OCI-LY7 (cell line): ENCODE measurements around the gene BRCA1. TPM values are rescaled to one million over a fixed set of nuclear protein-coding genes. Genes with fewer than 3 reads are reported as not detected.
"Not testable (repeated sequence)": the region's sequence is repeated elsewhere in the genome, so short reads cannot be mapped to it uniquely, and the experiment has no call there.

Experiments used
- BruUV-seq: library from RNA; stranded (reverse); fragments of 400-500 nt; replicated peaks from 2 replicates; lab custom pipeline; 2021; lab: Mats Ljungman, UMichigan
- CTCF ChIA-PET: fragments of 300-600 bp; sonication (Branson Sonifier 250); formaldehyde crosslinking; loops from one replicate; lab custom pipeline; 2022; ENCODE audit warnings: antibody characterized with exemption; ENCODE audit not compliant: unreplicated experiment; lab: Charles Lee
- POLR2A ChIA-PET: fragments of 300-600 bp; sonication (Branson Sonifier 250); formaldehyde crosslinking; loops from one replicate; lab custom pipeline; 2022; ENCODE audit warnings: antibody characterized with exemption; lab: Charles Lee
- DNase-seq: peaks from one replicate; pipeline ENCODE4 v3.0.0-alpha.2; 2015; ENCODE audit warnings: low spot score
- H2AFZ ChIP-seq: fragments of 200-600 bp; sonication (generic), shearing (Covaris generic); 2 replicates; pipeline ENCODE4 v1.6.1; 2014; ENCODE audit warnings: mild to moderate bottlenecking, antibody characterized with exemption, low read length, moderate library complexity
- H3K27ac ChIP-seq: fragments of 200-600 bp; sonication (generic); 2 replicates; pipeline ENCODE4 v1.5.1; 2014; ENCODE audit warnings: mixed run types, low read depth, mild to moderate bottlenecking, moderate library complexity, low read length, inconsistent platforms; ENCODE audit not compliant: poor library complexity, severe bottlenecking
- H3K36me3 ChIP-seq: fragments of 200-600 bp; sonication (generic); 2 replicates; pipeline ENCODE4 v1.6.1; 2014; ENCODE audit warnings: mild to moderate bottlenecking, antibody characterized with exemption, low read length, moderate library complexity, mixed read lengths; ENCODE audit not compliant: insufficient read depth
- H3K4me1 ChIP-seq: fragments of 200-600 bp; sonication (generic); 2 replicates; pipeline ENCODE4 v1.5.1; 2014; ENCODE audit warnings: mild to moderate bottlenecking, low read length; ENCODE audit not compliant: insufficient read depth, poor library complexity, severe bottlenecking
- H3K4me2 ChIP-seq: fragments of 200-600 bp; sonication (generic); 2 replicates; pipeline ENCODE4 v1.6.1; 2014; ENCODE audit warnings: mild to moderate bottlenecking, low read length
- H3K4me3 ChIP-seq: fragments of 200-600 bp; sonication (generic); 2 replicates; pipeline ENCODE4 v1.5.1; 2014; ENCODE audit warnings: mild to moderate bottlenecking, low read depth, low read length; ENCODE audit not compliant: poor library complexity, severe bottlenecking
- H3K79me2 ChIP-seq: fragments of 200-600 bp; sonication (generic); 2 replicates; pipeline ENCODE4 v1.6.1; 2016; ENCODE audit warnings: low read depth, mild to moderate bottlenecking, low read length, moderate library complexity, mixed read lengths; ENCODE audit not compliant: insufficient read depth
- H3K9me2 ChIP-seq: fragments of 200-600 bp; sonication (generic); 2 replicates; pipeline ENCODE4 v1.6.1; 2016; ENCODE audit warnings: mild to moderate bottlenecking, low read length, mixed read lengths; ENCODE audit not compliant: insufficient read depth
- H3K9me3 ChIP-seq: fragments of 200-600 bp; sonication (generic); 2 replicates; pipeline ENCODE4 v1.6.1; 2014; ENCODE audit warnings: mild to moderate bottlenecking, mixed run types, low read length, mixed read lengths
- H4K20me1 ChIP-seq: fragments of 200-600 bp; sonication (generic); 2 replicates; pipeline ENCODE4 v1.6.1; 2014; ENCODE audit warnings: mild to moderate bottlenecking, antibody characterized with exemption, low read length, moderate library complexity, mixed read lengths; ENCODE audit not compliant: insufficient read depth
- EZH2phosphoT487 ChIP-seq: fragments of 200-600 bp; sonication (generic); IDR thresholded peaks from 2 replicates; pipeline ENCODE4 v1.6.1; 2018; ENCODE audit warnings: low read depth, borderline replicate concordance, mild to moderate bottlenecking, mixed run types, antibody characterized with exemption, low read length, moderate library complexity, mixed read lengths
- intact Hi-C: fragments of 100-400 bp; cut with micrococcal nuclease; formaldehyde crosslinking; loops from one replicate; pipeline ENCODE4 v1.10.0; 2022; ENCODE audit not compliant: unreplicated experiment
- total RNA-seq, 2 experiments: library from RNA; depleted of rRNA in 1 of 2; stranded (reverse); fragments of >200 nt in 1 of 2; shearing (Covaris generic) in 1 of 2; gene quantifications; 2 replicates each; pipeline ENCODE4 v1.2.3, GENCODE V29; 2014 to 2022
- TF ChIP-seq, protein P1 (sequence below): fragments of 200-600 bp; sonication (generic); conservative IDR thresholded peaks from 2 replicates; pipeline ENCODE4 v1.5.1; 2014; ENCODE audit warnings: mild to moderate bottlenecking, antibody characterized with exemption, low read length, moderate library complexity, mixed read lengths

BRCA1 gene
- total RNA-seq, 2 experiments from 2014 or later, result 112 to 135 TPM

DNA sequence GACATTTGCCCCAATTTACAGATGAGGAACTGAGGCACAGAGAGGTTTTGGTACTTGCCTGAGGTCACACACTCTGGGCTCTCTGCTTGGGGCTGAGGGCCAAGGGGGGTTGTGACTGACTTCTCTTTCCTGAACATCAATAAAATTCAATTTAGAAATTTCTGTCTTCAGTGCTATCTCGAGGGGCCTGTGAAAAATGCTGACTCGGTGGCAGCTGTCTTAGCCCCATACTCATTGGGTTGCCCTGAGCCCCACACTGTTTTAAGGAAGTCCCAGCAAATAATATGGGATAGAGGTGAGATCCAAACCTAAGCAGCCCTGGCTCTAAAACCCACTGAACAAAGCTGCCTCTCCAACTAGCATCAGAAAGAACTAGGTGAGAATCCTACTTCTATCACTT is 7.0 kb upstream of the BRCA1 start:
- intact Hi-C loops, result no loop called here
- TF ChIP-seq, protein P1, sequence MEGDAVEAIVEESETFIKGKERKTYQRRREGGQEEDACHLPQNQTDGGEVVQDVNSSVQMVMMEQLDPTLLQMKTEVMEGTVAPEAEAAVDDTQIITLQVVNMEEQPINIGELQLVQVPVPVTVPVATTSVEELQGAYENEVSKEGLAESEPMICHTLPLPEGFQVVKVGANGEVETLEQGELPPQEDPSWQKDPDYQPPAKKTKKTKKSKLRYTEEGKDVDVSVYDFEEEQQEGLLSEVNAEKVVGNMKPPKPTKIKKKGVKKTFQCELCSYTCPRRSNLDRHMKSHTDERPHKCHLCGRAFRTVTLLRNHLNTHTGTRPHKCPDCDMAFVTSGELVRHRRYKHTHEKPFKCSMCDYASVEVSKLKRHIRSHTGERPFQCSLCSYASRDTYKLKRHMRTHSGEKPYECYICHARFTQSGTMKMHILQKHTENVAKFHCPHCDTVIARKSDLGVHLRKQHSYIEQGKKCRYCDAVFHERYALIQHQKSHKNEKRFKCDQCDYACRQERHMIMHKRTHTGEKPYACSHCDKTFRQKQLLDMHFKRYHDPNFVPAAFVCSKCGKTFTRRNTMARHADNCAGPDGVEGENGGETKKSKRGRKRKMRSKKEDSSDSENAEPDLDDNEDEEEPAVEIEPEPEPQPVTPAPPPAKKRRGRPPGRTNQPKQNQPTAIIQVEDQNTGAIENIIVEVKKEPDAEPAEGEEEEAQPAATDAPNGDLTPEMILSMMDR, result no peak
- TF ChIP-seq EZH2phosphoT487, result no peak
- H2AFZ ChIP-seq, result no peak overlapping the region
- no TSS peak for BruUV-seq
- DNase-seq, result no peak
- ChIA-PET POLR2A (interaction anchor here (0.7 kb wide), 1 partner anchor 121 kb away, joined by 3 read pairs; no protein-coding TSS in a partner anchor), CTCF (no interaction called here)
- H3K36me3 ChIP-seq, result peaks cover 62% of the 10 kb centered on the region
- H3K27ac ChIP-seq, result peak overlapping the region; percentile 0
- no peaks in the 10 kb centered on the region for H3K9me3 ChIP-seq
- H3K4me2 ChIP-seq, result no peak overlapping the region
- H3K4me3 ChIP-seq, result no peak overlapping the region
- no peaks in the 10 kb centered on the region for H3K9me2 ChIP-seq
- H3K4me1 ChIP-seq, result peaks cover 79% of the 10 kb centered on the region
- H4K20me1 ChIP-seq, result no peaks in the 10 kb centered on the region
- peaks cover 43% of the 10 kb centered on the region; the same call in 1 of the 2 replicates for H3K79me2 ChIP-seq

DNA sequence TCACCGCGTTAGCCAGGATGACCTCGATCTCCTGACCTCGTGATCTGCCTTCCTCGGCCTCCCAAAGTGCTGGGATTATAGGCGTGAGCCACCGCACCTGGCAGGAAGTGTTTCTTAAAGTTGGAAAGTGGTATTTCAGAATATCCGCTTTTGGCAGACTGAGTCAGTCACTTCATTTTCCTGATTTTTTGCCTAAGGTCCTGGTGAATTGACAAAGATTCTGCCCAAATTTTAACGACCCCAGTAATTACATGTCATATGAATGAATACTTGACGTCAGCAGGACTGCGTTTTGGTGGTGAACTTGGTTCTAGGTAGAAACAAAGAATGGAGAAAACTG is 4.5 kb upstream of the BRCA1 start:
- ChIA-PET POLR2A (no interaction called here), CTCF (interaction anchor here (0.6 kb wide), 1 partner anchor 88 kb away, joined by 4 read pairs; no protein-coding TSS in a partner anchor)
- peak overlapping the region; percentile 44; the same call in 1 of the 2 replicates for H2AFZ ChIP-seq

DNA sequence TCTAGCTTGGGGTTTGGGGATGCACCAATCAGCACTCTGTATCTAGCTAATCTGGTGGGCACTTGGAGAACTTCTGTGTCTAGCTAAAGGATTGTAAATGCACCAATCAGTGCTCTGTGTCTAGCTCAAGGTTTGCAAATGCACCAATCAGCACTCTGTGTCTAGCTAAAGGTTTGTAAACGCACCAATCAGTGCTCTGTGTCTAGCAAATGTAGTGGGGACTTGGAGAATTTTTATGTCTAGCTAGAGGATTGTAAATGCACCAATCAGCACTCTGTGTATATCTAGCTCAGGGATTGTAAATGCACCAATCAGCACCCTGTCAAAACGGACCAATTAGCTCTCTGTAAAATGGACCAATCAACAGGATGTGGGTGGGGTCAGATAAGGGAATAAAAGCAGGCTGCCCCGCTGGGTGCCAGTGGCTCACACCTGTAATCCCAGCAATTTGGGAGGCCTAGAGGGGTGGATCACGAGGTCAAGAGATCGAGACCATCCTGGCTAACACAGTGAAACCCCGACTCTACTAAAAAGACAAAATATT is 2.2 kb upstream of the BRCA1 start:
- H2AFZ ChIP-seq, H3K9me3 ChIP-seq, DNase-seq, intact Hi-C loops, H3K4me3 ChIP-seq, H3K9me2 ChIP-seq, H3K27ac ChIP-seq, CTCF ChIA-PET, H3K4me2 ChIP-seq, H4K20me1 ChIP-seq, BruUV-seq: not testable (repeated sequence)
- Histone ChIP-seq H3K79me2 (peaks cover 77% of the 10 kb centered on the region), H3K4me1 (peaks cover 61% of the 10 kb centered on the region), H3K36me3 (peaks cover 50% of the 10 kb centered on the region)
- POLR2A ChIA-PET, result interaction anchor here (0.7 to 1.1 kb wide), 2 partner anchors 18 to 32 kb away, joined by 3 to 4 read pairs; no protein-coding TSS in a partner anchor

More for the DNA sequence above, 4.5 kb upstream of the BRCA1 start:
- H3K9me2 ChIP-seq, result no peaks in the 10 kb centered on the region
- H3K4me3 ChIP-seq, result peak overlapping the region; percentile 50
- H3K4me1 ChIP-seq, result peaks cover 66% of the 10 kb centered on the region
- peak overlapping the region; percentile 66 for H3K4me2 ChIP-seq
- peak overlapping the region; percentile 87 for H3K27ac ChIP-seq
- no peaks in the 10 kb centered on the region for H4K20me1 ChIP-seq
- no TSS peak for BruUV-seq
- H3K79me2 ChIP-seq, result peaks cover 59% of the 10 kb centered on the region
- TF ChIP-seq, protein P1, result no peak
- TF ChIP-seq EZH2phosphoT487, result no peak
- intact Hi-C loops, result loop anchor here (1.0 kb wide), 1 partner anchor 42 kb away; the partner anchor contains the start of gene NBR1
- no peaks in the 10 kb centered on the region for H3K9me3 ChIP-seq
- peaks cover 56% of the 10 kb centered on the region for H3K36me3 ChIP-seq
- peak; percentile 28 for DNase-seq
